Measurements from ENCODE around the gene DOCK4.

GRCh38 chr7:111744501-111745155 lies 461.6 kb downstream of the DOCK4 start:
- TF ChIP-seq CTCF (IDR thresholded peaks at IDR 0.05) (no peak), POLR2A (IDR thresholded peaks at IDR 0.05) (no peak), EP300 (IDR thresholded peaks at IDR 0.05) (no peak)
